Adrenal gland (tissue), 5 donors: Measurements from ENCODE around the gene PIK3AP1.

Experiments
- CTCF ChIP-seq, 6 experiments: fragments of 450-650 bp in 4 of 6; fragments of 200-600 bp in 2 of 6; sonication (generic) in 1 of 6; IDR thresholded peaks; 1 replicate in 5 of 6; 2 replicates in 1 of 6; pipeline versions ENCODE4 v1.5.1 to v1.8.0; 2016 to 2021; ENCODE audit warnings: antibody characterized with exemption in 6 of 6, mild to moderate bottlenecking in 2 of 6, moderate library complexity in 1 of 6
- POLR2A ChIP-seq, 2 donors: fragments of 450-650 bp; IDR thresholded peaks; one replicate each; pipeline ENCODE4 v1.6.1; 2017; ENCODE audit warnings: antibody characterized with exemption in 2 of 2, mild to moderate bottlenecking in 2 of 2, moderate library complexity in 1 of 2
- donor health status: DM: no; HTN: no; CAD: no.

DNA sequence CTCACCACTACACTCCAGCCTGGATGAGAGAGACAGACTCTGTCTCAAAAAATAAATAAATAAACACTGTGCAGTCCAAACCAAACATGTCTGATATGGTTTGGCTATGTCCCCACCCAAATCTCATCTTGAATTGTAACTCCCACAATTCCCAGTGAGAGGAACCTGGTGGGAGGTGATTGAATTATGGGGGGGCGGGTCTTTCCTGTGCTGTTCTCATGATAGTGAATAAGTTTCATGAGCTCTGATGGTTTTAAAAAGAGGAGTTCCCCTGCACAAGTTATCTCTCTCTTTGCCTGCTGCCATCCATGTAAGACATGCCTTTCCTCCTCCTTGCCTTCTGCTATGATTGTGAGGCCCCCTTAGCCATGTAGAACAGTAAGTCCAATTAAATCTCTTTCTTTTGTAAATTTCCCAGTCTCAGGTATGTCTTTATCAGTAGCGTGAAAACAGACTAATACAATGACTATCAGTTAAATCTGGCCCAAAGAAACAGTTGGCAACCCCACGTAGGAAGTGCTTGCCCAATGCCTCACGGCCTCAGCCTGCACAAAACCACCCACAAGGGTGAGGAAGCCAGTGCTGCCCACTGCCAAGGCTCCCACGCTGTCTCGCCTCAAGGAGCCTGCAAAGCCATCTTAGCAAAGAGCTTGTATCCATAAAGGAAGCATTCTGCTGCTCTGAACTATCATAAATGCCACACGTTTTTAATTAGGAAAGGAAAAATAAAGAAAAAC is 64.7 kb downstream of the PIK3AP1 start:
- TF ChIP-seq POLR2A (IDR thresholded peaks at IDR 0.05) (no peak), CTCF (IDR thresholded peaks at IDR 0.05) (no peak)
